Fibroblast of peridontal ligament (primary cell): ENCODE measurements around the gene CLNK.

ENCODE experiments used
- DNase-seq: peaks from one replicate; pipeline ENCODE4 v3.0.0-alpha.2; 2010; ENCODE audit errors: extremely low read depth

The CLNK gene

GRCh38 chr4:10613926-10614478, 70.6 kb downstream of the CLNK start:
- no peak for DNase-seq

GRCh38 chr4:10612476-10612875, 72.1 kb downstream of the CLNK start:
- no peak for DNase-seq

- DNase-seq, result peak; percentile 83
Observed at GRCh38 chr4:10611673-10612072, 72.9 kb downstream of the CLNK start.

GRCh38 chr4:10608501-10609219, 75.9 kb downstream of the CLNK start:
- no peak for DNase-seq

- DNase-seq, result no peak
Observed at GRCh38 chr4:10607206-10607605, 77.4 kb downstream of the CLNK start.

- DNase-seq, result no peak
Observed at GRCh38 chr4:10606483-10607155, 77.9 kb downstream of the CLNK start.

GRCh38 chr4:10605746-10606482, 78.7 kb downstream of the CLNK start:
- DNase-seq, result peak; percentile 67

GRCh38 chr4:10605031-10605430, 79.5 kb downstream of the CLNK start:
- DNase-seq, result no peak

- no peak for DNase-seq
Observed at GRCh38 chr4:10599574-10599973, 85.0 kb downstream of the CLNK start.

GRCh38 chr4:10598829-10599228, 85.7 kb downstream of the CLNK start:
- DNase-seq, result no peak

- no peak for DNase-seq
Observed at GRCh38 chr4:10596586-10597290, 87.8 kb downstream of the CLNK start.

- no peak for DNase-seq
Observed at GRCh38 chr4:10593130-10593529, 91.4 kb downstream of the CLNK start.

GRCh38 chr4:10590896-10591295, 93.7 kb downstream of the CLNK start:
- no peak for DNase-seq

GRCh38 chr4:10589799-10590198, 94.8 kb downstream of the CLNK start:
- no peak for DNase-seq

- no peak for DNase-seq
Observed at GRCh38 chr4:10589321-10589720, 95.2 kb downstream of the CLNK start.

- no peak for DNase-seq
Observed at GRCh38 chr4:10587697-10588096, 96.9 kb downstream of the CLNK start.

- DNase-seq, result no peak
Observed at GRCh38 chr4:10587296-10587695, 97.3 kb downstream of the CLNK start.

- DNase-seq, result peak; percentile 89
Observed at GRCh38 chr4:10584042-10584441, 100.5 kb downstream of the CLNK start.

- no peak for DNase-seq
Observed at GRCh38 chr4:10582951-10583350, 101.6 kb downstream of the CLNK start.

GRCh38 chr4:10582059-10582686, 102.4 kb downstream of the CLNK start:
- DNase-seq, result peak; percentile 74

GRCh38 chr4:10581022-10581421, 103.5 kb downstream of the CLNK start:
- DNase-seq, result no peak
